B cell (primary cell): Measurements from ENCODE around the gene TENT5A. TPM values are rescaled to one million over a fixed set of nuclear protein-coding genes. Genes with fewer than 3 reads are reported as not detected.

Source experiments
- ATAC-seq: fragments of 200-7000 bp; cut with Tn5 transposase; one replicate; pipeline ENCODE4 v1.10.0; 2021; ENCODE audit warnings: low read depth, mild to moderate bottlenecking, moderate number of reproducible peaks, moderate library complexity
- CTCF ChIA-PET: fragments of 350-600 bp; sonication (Branson Sonifier 250); formaldehyde crosslinking; loops from one replicate; lab custom pipeline; 2021; ENCODE audit warnings: antibody characterized with exemption, inconsistent platforms; lab: Charles Lee
- POLR2A ChIA-PET: fragments of 350-600 bp; sonication (Branson Sonifier 250); formaldehyde crosslinking; loops from one replicate; lab custom pipeline; 2021; ENCODE audit warnings: antibody characterized with exemption; lab: Charles Lee
- DNase-seq: peaks from one replicate; pipeline ENCODE4 v3.0.0; 2013
- H2AFZ ChIP-seq: 2 replicates; pipeline ENCODE4 v1.6.1; 2012; ENCODE audit warnings: mild to moderate bottlenecking, low read depth, low read length; ENCODE audit not compliant: insufficient read depth, poor library complexity, severe bottlenecking
- H3K27ac ChIP-seq, 2 donors: 1 replicate in 1 of 2; 2 replicates in 1 of 2; pipeline ENCODE4 v1.5.1; 2012 to 2013; ENCODE audit warnings: low read length in 2 of 2, mild to moderate bottlenecking in 2 of 2, moderate library complexity in 1 of 2
- H3K27me3 ChIP-seq, 4 experiments: fragments of 200-600 bp in 1 of 4; sonication (generic) in 1 of 4; replicated peaks in 1 of 4; 1 replicate in 2 of 4; 2 replicates in 2 of 4; pipeline versions ENCODE4 v1.6.1 to v1.7.0; 2013 to 2016; ENCODE audit warnings: low read length in 3 of 4, mild to moderate bottlenecking in 2 of 4, mixed read lengths in 1 of 4, moderate library complexity in 1 of 4; ENCODE audit not compliant: insufficient read depth in 4 of 4, control insufficient read depth in 3 of 4; ENCODE audit errors: control extremely low read depth in 1 of 4
- H3K36me3 ChIP-seq, 2 experiments: replicated peaks in 1 of 2; 1 replicate in 1 of 2; 2 replicates in 1 of 2; pipeline versions ENCODE4 v1.6.1 to v1.7.1; 2013; ENCODE audit warnings: low read length in 1 of 2; ENCODE audit not compliant: insufficient read depth in 2 of 2, control insufficient read depth in 1 of 2; ENCODE audit errors: control extremely low read depth in 1 of 2, extremely low read depth in 1 of 2
- H3K4me1 ChIP-seq, 2 donors: fragments of 200-600 bp in 1 of 2; sonication (generic) in 1 of 2; 1 replicate in 1 of 2; 2 replicates in 1 of 2; pipeline versions ENCODE4 v1.5.1 to v1.6.1; 2013 to 2017; ENCODE audit warnings: low read length in 2 of 2; ENCODE audit not compliant: control insufficient read depth in 2 of 2, insufficient read depth in 2 of 2
- H3K4me2 ChIP-seq: replicated peaks from 2 replicates; pipeline ENCODE3; 2012; ENCODE audit warnings: mild to moderate bottlenecking, low read depth, low read length; ENCODE audit not compliant: poor library complexity, severe bottlenecking
- H3K4me3 ChIP-seq, 5 experiments: fragments of 200-600 bp in 1 of 5; sonication (generic) in 1 of 5; 1 replicate in 3 of 5; 2 replicates in 2 of 5; pipeline versions ENCODE4 v1.5.1 to v1.7.0; 2011 to 2016; ENCODE audit warnings: low read length in 4 of 5, mild to moderate bottlenecking in 4 of 5, low read depth in 2 of 5, control low read depth in 1 of 5, moderate library complexity in 1 of 5; ENCODE audit not compliant: insufficient read depth in 1 of 5; ENCODE audit errors: control extremely low read depth in 1 of 5, extremely low read depth in 1 of 5
- H3K79me2 ChIP-seq: fragments of 200-600 bp; sonication (generic); one replicate; pipeline ENCODE4 v1.6.0; 2016; ENCODE audit warnings: low read length; ENCODE audit not compliant: control insufficient read depth, insufficient read depth
- H3K9ac ChIP-seq: fragments of 200-600 bp; sonication (generic); 2 replicates; pipeline ENCODE4 v1.6.1; 2017; ENCODE audit warnings: mild to moderate bottlenecking, low read length, moderate library complexity
- H3K9me3 ChIP-seq, 3 donors: one replicate each; pipeline versions ENCODE4 v1.6.1 to v1.7.1; 2013; ENCODE audit warnings: low read length in 2 of 3; ENCODE audit not compliant: control insufficient read depth in 2 of 3, insufficient read depth in 1 of 3; ENCODE audit errors: control extremely low read depth in 1 of 3
- H4K20me1 ChIP-seq: 2 replicates; pipeline ENCODE4 v1.6.0; 2012; ENCODE audit warnings: mild to moderate bottlenecking, low read length; ENCODE audit not compliant: insufficient read depth, control insufficient read depth, poor library complexity, severe bottlenecking
- H3K27ac Mint-ChIP-seq: one replicate; pipeline ENCODE4 v1.8.0; 2021; ENCODE audit warnings: mixed read lengths
- H3K27me3 Mint-ChIP-seq: one replicate; pipeline ENCODE4 v1.8.0; 2021; ENCODE audit warnings: mixed read lengths
- H3K4me1 Mint-ChIP-seq: one replicate; pipeline ENCODE4 v1.8.0; 2021; ENCODE audit warnings: mixed read lengths
- H3K4me3 Mint-ChIP-seq: one replicate; pipeline ENCODE4 v1.8.0; 2021; ENCODE audit warnings: mixed read lengths
- H3K9me3 Mint-ChIP-seq: one replicate; pipeline ENCODE4 v1.8.0; 2022; ENCODE audit warnings: mixed read lengths; ENCODE audit not compliant: insufficient read depth
- CTCF ChIP-seq: fragments of 200-600 bp; IDR thresholded peaks from one replicate; pipeline ENCODE4 v1.8.0; 2022; ENCODE audit warnings: antibody characterized with exemption, mild to moderate bottlenecking
- EZH2 ChIP-seq: IDR thresholded peaks from 2 replicates; pipeline ENCODE4 v1.6.1; 2012; ENCODE audit warnings: borderline replicate concordance, low read depth, mild to moderate bottlenecking, moderate library complexity, low read length; ENCODE audit not compliant: insufficient read depth, poor library complexity, severe bottlenecking
- WGBS: methylation state at CpG from one replicate; pipeline ENCODE4 v1.1.5; 2013; ENCODE audit warnings: missing lambda C conversion rate; ENCODE audit not compliant: insufficient coverage; 5-methylcytosine and 5-hydroxymethylcytosine counted together
- intact Hi-C: fragments of 100-400 bp; cut with micrococcal nuclease; formaldehyde crosslinking; loops from one replicate; pipeline ENCODE4 v1.10.0; 2022
- polyA plus RNA-seq: library from polyadenylated mRNA; depleted of rRNA; stranded (reverse); fragments of >200 nt; gene quantifications from 2 replicates; pipeline ENCODE4 v1.2.3, GENCODE V29; 2012
- total RNA-seq, 2 donors: library from RNA; stranded (reverse); fragments of 120-200 nt in 1 of 2; gene quantifications; 1 replicate in 1 of 2; 2 replicates in 1 of 2; pipeline versions ENCODE4 v1.2.3 to v1.2.4, GENCODE V29; 2013 to 2022

TENT5A gene
- total and polyA plus RNA-seq, 2 donors (not counting 1 experiment from before 2014, with no cell fraction given) = 3.9 to 9.4 TPM

GRCh38 chr6:81767163-81767891, 14.8 kb upstream of the TENT5A start:
- no peaks in the 10 kb centered on the region for H3K9me3 Mint-ChIP-seq

More at GRCh38 chr6:81767163-81767891, 14.8 kb upstream of the TENT5A start:
- Histone ChIP-seq H3K4me2 (no peak overlapping the region), H3K36me3 (no peaks in the 10 kb centered on the region), H3K9me3 (no peaks in the 10 kb centered on the region), H3K4me3 (no peak overlapping the region), H3K27me3 (peaks cover 0 to 3% (median 0%) of the 10 kb centered on the region in 4 experiments), H3K79me2 (no peaks in the 10 kb centered on the region), H4K20me1 (no peaks in the 10 kb centered on the region), H2AFZ (no peak overlapping the region), H3K9ac (no peak overlapping the region), H3K27ac (no peak overlapping the region), H3K4me1 (no peaks in the 10 kb centered on the region)
- H3K27me3 Mint-ChIP-seq = peaks cover 15% of the 10 kb centered on the region
- ChIA-PET CTCF (no interaction called here), POLR2A (no interaction called here)
- WGBS = 100% methylated on average over 2 of the region's 4 CpGs
- no peaks in the 10 kb centered on the region for H3K4me1 Mint-ChIP-seq
- ATAC-seq = no peak
- no peak for DNase-seq
- H3K27ac Mint-ChIP-seq = no peak overlapping the region
- no peak overlapping the region for H3K4me3 Mint-ChIP-seq
- intact Hi-C loops = no loop called here
- TF ChIP-seq CTCF = no peak
- TF ChIP-seq EZH2 = no peak
